HG02840 (cell line): ENCODE data around the gene UTP11.

Source experiments
- ATAC-seq: cut with Tn5 transposase; IDR thresholded peaks from one replicate; pipeline ENCODE4 v1.9.1; 2021; ENCODE audit warnings: mild to moderate bottlenecking, moderate library complexity, moderate number of reproducible peaks; ENCODE audit not compliant: unreplicated experiment, low FRiP score

Gene UTP11

GRCh38 chr1:38000529-38001455 is 11.7 kb upstream of the UTP11 start:
- ATAC-seq, result no peak

- no peak for ATAC-seq
Measured at GRCh38 chr1:38003261-38004250, 9.0 kb upstream of the UTP11 start.

- ATAC-seq, result no peak
Measured at GRCh38 chr1:38004284-38005108, 8.0 kb upstream of the UTP11 start.

- ATAC-seq, result no peak
Measured at GRCh38 chr1:38005195-38006007, 7.1 kb upstream of the UTP11 start, which contains the start of gene FHL3. FHL3 (minus strand) TSS chr1:38005514; CDS start chr1:37999412, 6,102 bp downstream.

DNA sequence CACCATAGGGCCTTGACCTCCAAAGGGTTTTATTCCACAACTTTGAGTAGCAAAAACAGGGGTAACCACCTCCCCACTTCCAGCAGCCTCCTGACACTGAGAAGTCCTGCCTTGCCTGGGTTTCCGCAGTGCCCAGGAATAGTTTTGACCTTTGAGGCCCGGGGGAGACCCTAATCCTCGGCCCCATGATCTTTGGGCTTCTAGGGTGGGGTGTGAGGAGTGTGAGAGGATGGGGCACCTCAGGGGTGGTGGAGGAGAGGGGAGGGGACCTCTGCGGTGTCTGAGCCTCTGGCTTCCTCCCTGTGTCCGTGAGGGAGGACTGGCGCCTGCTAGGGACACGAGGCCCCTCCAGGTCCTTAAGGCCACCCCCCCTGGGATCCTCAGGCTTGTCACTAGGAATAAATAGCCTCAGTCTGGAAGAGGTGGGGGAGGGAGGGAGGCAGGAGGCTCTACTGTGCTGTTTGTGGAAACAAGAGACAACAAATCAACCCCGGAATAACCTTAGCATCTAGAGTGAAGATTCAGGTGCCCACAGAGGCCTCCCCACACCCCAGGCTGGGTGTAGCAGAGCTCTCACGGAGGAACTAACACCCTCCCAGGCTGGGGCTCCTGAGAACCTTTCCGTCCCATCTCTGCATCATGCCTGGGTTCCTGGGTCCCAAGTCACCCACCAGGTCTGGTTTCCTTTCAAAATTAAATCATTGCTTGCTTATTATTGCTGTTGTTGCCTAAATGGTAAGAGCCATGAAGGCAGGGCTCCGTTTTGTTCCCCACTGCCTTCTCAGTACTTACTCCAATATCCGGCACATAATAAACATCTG is 6.3 kb upstream of the UTP11 start:
- no peak for ATAC-seq

- ATAC-seq, result no peak
Measured at GRCh38 chr1:38009088-38009840, 3.3 kb upstream of the UTP11 start.

GRCh38 chr1:38009841-38010180 is 2.7 kb upstream of the UTP11 start:
- no peak for ATAC-seq

DNA sequence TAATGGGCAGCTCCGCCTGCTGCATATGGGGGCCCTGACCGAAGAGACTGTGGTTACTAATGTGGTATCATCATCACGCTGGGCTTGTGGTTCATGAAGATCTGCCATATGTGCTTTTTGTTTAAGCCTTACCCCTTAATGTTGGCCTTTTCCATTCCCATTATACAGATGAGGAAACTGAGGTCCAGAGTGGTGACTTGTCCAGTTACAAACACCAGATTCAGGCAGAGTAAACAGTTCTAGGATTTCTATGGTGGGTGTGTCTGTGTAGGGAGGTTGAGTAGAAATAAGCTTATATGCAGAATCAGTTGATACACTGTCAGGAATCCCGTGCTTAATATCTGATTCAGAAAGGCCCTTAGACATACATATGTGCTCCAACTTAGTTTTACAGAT is 691 bp downstream of the UTP11 start:
- ATAC-seq, result no peak

DNA sequence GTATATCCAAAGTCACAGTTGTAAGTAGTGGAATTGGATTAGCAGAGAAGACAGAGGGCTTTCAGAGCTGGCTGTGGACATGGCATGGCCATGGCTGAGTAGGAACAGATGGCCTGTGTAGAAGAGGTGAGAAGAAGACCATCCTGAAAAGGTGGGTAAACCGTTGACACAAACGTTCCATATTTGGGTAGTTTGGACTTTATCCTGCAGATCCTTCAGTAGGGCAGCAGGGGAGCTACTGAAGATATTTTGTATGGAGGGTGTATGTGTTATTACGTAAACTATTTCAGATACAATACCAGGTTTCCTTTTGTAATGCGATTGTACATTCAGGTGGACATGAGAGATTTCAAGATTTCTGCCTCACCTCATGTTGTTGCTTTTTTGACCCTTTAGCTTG is 1.6 kb downstream of the UTP11 start:
- ATAC-seq, result no peak

DNA sequence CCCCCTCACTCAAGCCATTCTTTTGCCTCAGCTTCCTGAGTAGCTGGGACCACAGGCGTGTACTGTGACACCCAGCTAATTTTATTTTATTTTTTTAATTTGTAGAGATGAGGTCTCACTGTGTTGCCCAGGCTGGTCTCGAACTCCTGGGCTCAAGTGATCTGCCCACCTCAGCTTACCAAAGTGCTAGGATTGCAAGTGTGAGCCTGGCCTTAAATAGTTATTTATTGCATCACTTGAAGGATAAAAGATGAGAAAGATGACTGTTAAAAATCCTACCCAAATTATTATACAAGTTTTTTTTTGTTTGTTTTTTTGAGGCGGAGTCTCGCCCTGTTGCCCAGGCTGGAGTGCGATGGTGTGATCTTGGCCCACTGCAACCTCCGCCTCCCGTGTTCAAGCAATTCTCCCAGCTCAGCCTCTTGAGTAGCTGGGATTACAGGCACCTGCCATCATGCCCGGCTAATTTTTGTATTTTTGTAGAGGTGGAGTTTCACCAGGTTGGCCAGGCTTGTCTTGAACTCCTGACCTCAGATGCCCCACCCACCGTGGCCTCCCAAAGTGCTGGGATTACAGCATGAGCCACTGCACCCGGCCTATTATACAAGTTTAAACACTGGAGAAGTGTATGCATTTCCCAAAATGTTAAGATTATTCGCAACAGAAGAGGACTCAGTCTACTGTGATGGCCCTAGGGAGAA is 2.3 kb downstream of the UTP11 start:
- ATAC-seq, result no peak

DNA sequence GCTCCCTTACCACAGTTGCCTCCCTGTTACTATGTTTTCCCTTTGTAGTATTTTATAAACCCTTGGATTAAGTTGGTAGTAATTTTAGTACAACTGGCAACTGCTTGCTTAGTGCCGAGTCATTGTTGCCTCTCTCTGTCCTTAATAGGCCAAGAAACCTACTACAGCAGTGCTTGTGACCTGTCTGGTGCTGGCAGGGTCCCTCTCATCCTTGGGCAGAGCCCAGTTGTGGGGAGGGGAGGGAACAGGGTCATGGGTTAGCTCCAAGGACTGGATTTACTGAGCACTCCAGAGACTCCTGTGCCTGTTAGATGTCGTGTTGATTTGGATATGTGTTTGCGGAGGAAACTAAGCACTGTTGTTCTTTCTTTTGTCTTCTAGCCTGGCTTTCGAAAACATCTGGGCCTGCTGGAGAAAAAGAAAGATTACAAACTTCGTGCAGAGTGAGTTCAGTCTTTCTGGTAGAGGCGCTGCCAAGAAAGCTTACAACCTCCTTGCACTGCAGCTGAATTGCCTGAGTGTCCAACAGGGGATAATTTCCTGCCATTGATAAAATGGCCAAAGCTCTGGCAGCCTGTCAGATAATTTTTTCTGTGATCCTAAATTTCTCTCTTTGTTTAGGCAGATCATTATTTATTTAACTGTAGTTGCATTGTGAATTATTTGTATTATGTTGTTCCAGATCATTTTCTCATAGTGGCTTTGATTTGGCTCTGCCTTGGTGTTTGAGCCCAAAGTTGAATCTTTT is 3.6 kb downstream of the UTP11 start:
- no peak for ATAC-seq

DNA sequence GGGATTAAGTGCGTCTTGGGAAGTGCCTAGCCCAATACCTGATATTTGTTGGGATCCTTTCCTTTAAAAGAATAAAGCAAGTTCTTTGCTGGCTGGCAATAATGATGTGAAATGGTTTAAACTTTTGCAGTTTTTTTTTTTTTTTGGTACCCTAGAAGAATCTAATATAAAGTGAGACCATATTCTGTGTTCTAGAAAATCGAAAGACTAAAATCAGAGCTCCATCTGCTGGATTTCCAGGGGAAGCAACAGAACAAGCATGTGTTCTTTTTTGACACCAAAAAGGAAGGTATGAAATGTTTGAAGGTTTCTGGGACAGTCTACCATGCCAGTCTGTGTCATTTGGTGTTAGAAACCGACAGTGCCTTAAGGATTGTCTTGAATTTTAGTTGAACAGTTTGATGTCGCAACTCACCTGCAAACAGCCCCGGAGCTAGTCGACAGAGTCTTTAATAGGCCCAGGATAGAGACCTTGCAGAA is 6.4 kb downstream of the UTP11 start:
- ATAC-seq, result no peak

DNA sequence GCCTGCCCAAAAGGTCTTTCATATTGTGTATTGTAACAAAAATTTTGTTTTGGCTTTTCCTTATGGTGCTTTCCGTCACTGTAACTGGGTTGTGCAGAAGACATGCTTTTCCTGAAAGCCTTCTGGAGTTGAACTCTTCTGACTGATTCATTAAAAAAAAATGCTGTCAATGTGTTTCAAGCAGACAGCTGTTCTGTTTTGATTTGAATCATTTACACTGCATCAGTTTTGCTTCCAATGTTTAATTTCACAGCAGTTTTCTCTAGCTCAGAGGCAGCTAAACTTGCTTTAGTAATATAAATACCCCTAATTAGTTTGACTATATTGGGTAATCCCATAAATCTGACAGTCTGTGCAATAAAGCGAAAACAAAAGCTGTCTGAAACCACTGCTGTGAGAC is 7.9 kb downstream of the UTP11 start:
- no peak for ATAC-seq

GRCh38 chr1:38021969-38022368 is 9.4 kb downstream of the UTP11 start:
- no peak for ATAC-seq

DNA sequence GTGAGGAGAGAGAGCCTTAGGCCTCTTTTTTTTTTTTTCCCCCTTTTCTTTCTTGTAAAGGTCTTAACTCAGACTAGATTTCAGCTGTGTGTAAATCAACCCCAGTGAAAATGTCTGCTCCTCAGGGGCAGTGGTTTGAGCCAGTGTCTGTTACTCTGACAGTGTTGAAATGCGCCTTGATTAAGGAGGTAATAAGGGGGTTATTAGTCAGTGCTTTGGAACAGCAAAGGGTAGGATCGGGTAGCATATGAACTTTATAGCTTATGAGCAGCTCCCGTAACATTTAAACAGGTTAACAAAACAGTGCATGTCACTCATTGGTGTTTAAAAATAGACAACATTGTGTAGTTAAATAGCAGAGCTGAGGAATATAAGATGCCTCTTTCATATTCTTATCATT is 10.3 kb downstream of the UTP11 start:
- ATAC-seq, result no peak

DNA sequence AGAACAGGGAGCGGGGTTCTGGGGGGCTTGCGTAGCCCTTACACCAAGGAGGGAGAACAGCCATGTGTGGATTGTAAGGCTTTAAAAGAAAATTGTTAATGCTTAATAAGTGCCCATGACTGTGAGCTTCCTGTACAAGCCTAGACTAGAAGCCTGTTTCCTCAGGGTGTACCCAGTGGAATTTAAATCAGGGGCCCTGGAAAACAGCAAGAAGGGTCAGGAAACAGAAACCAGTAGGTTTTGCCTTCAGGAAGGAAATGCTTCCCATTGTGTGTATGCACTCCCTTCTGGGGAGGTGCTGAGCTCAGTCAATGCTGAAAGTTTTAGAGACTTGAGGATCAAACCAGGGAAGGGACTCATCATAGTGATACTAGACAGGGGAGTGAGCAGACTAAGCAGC is 12.7 kb downstream of the UTP11 start:
- ATAC-seq, result no peak

DNA sequence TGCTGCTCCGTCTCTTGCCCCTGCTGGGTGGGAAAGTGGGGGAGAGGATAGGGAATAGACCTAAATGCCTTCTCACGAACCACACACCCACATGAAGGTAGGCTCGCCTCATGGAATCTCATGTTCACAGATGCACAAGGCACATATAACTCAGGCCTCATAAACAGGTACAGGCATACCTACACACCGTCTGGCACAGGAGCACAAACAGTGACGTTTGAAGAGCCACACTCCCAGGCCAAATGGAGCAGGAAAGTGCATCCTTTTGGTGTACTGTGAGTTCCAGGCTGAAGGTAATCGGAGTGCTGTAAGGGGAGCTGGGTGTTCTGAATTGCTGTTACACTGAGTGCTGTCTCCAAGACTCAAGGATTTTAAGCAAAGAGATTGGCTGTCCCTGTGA is 13.1 kb downstream of the UTP11 start:
- ATAC-seq, result no peak
